Left colon (tissue), 2 donors: ENCODE results near the gene CHRM5. TPM values are rescaled to one million over a fixed set of nuclear protein-coding genes. Genes with fewer than 3 reads are reported as not detected.
"Not testable (repeated sequence)": the region's sequence is repeated elsewhere in the genome, so short reads cannot be mapped to it uniquely, and the experiment has no call there.

Experiments used
- ATAC-seq: fragments of 200-7000 bp; cut with Tn5 transposase; one replicate; pipeline ENCODE4 v1.9.1; 2020; ENCODE audit warnings: mild to moderate bottlenecking, moderate library complexity
- DNase-seq, 2 donors: peaks; one replicate each; pipeline ENCODE4 v3.0.0-alpha.2; 2020
- intact Hi-C, 2 donors: fragments of 100-400 bp; cut with DNase I in 1 of 2; cut with micrococcal nuclease in 1 of 2; formaldehyde crosslinking; loops; one replicate each; pipeline versions ENCODE4 v1.11.2 to v1.14.0; 2022; cut with DNase I, micrococcal nuclease
- total RNA-seq, 2 donors: library from RNA; stranded (reverse); fragmentation: NEBNext Ultra II Directional; extraction: Animal tissue kit (Norgen Biotek cat#: 25700); gene quantifications; one replicate each; pipeline ENCODE4 v1.2.1, GENCODE V29; 2021
- donor health status: DM: no; HTN: no; CAD: no.
- donor health status: DM: yes; HTN: yes; CAD: no.

The CHRM5 gene
- total RNA-seq, 2 donors from 2014 or later: not detected

- no peak for DNase-seq
- no peak for ATAC-seq
- intact Hi-C loops: no loop called here
Measured at GRCh38 chr15:33982516-33982915, 14.2 kb downstream of the CHRM5 start.

- ATAC-seq (no peak), DNase-seq (no peak)
Measured at GRCh38 chr15:33985287-33985686, 17.0 kb downstream of the CHRM5 start.

GRCh38 chr15:33985751-33986150 is 17.5 kb downstream of the CHRM5 start:
- DNase-seq (no peak), ATAC-seq (no peak)
- intact Hi-C loops: no loop called here

More at GRCh38 chr15:33985287-33985686, 17.0 kb downstream of the CHRM5 start:
- intact Hi-C loops: no loop called here

GRCh38 chr15:33987444-33987843 is 19.1 kb downstream of the CHRM5 start:
- ATAC-seq (no peak), DNase-seq (no peak)
- intact Hi-C loops: no loop called here

- intact Hi-C loops: no loop called here
- ATAC-seq (no peak), DNase-seq (no peak)
Measured at GRCh38 chr15:33988384-33988783, 20.1 kb downstream of the CHRM5 start.

GRCh38 chr15:33994005-33994615 is 25.8 kb downstream of the CHRM5 start:
- ATAC-seq (no peak), DNase-seq (peak in 1 of 2 donors; percentile 6)
- intact Hi-C loops: loop anchor here in 1 of 2 donors (10.0 kb wide), 1 partner anchor 259 kb away; no protein-coding TSS in a partner anchor

GRCh38 chr15:33995666-33996065 is 27.4 kb downstream of the CHRM5 start:
- ATAC-seq, DNase-seq: not testable (repeated sequence)
- intact Hi-C loops: loop anchor here in 1 of 2 donors (10.0 kb wide), 1 partner anchor 261 kb away; no protein-coding TSS in a partner anchor

- intact Hi-C loops: no loop called here
- DNase-seq (no peak), ATAC-seq (no peak)
Measured at GRCh38 chr15:34001536-34001935, 33.2 kb downstream of the CHRM5 start.

- ATAC-seq: no peak
Measured at GRCh38 chr15:34006381-34006780, 38.1 kb downstream of the CHRM5 start.

GRCh38 chr15:34009656-34010055 is 41.4 kb downstream of the CHRM5 start:
- no peak for ATAC-seq
- intact Hi-C loops: no loop called here
- DNase-seq: no peak

More at GRCh38 chr15:34006381-34006780, 38.1 kb downstream of the CHRM5 start:
- no peak for DNase-seq
- intact Hi-C loops: no loop called here

GRCh38 chr15:34010921-34011320 is 42.6 kb downstream of the CHRM5 start:
- no peak for ATAC-seq
- DNase-seq: no peak
- intact Hi-C loops: no loop called here

- intact Hi-C loops: no loop called here
- DNase-seq (no peak), ATAC-seq (no peak)
Measured at GRCh38 chr15:34011481-34011880, 43.2 kb downstream of the CHRM5 start.

- intact Hi-C loops: no loop called here
- no peak for ATAC-seq
Measured at GRCh38 chr15:34012461-34013028, 44.2 kb downstream of the CHRM5 start.

GRCh38 chr15:34013746-34014145 is 45.4 kb downstream of the CHRM5 start:
- ATAC-seq: no peak

More at GRCh38 chr15:34012461-34013028, 44.2 kb downstream of the CHRM5 start:
- no peak for DNase-seq

GRCh38 chr15:34014556-34014955 is 46.3 kb downstream of the CHRM5 start:
- intact Hi-C loops: no loop called here
- ATAC-seq (no peak), DNase-seq (no peak)

More at GRCh38 chr15:34013746-34014145, 45.4 kb downstream of the CHRM5 start:
- intact Hi-C loops: no loop called here
- DNase-seq: no peak

- intact Hi-C loops: no loop called here
- DNase-seq (no peak), ATAC-seq (no peak)
Measured at GRCh38 chr15:34018021-34018645, 49.8 kb downstream of the CHRM5 start.

GRCh38 chr15:34018738-34019137 is 50.4 kb downstream of the CHRM5 start:
- intact Hi-C loops, DNase-seq, ATAC-seq: not testable (repeated sequence)

- intact Hi-C loops: no loop called here
- ATAC-seq (no peak), DNase-seq (no peak)
Measured at GRCh38 chr15:34019369-34019990, 51.2 kb downstream of the CHRM5 start.

GRCh38 chr15:34023907-34024306 is 55.6 kb downstream of the CHRM5 start:
- ATAC-seq (no peak), DNase-seq (no peak)
- intact Hi-C loops: no loop called here

- DNase-seq: no peak
- intact Hi-C loops: no loop called here
- ATAC-seq: no peak
Measured at GRCh38 chr15:34025252-34025651, 57.0 kb downstream of the CHRM5 start.
